HG02973 (cell line): ENCODE data around the gene LETM1.

Source experiments
- ATAC-seq: cut with Tn5 transposase; IDR thresholded peaks from one replicate; pipeline ENCODE4 v1.9.1; 2021; ENCODE audit warnings: moderate library complexity; ENCODE audit not compliant: unreplicated experiment

Gene LETM1

DNA sequence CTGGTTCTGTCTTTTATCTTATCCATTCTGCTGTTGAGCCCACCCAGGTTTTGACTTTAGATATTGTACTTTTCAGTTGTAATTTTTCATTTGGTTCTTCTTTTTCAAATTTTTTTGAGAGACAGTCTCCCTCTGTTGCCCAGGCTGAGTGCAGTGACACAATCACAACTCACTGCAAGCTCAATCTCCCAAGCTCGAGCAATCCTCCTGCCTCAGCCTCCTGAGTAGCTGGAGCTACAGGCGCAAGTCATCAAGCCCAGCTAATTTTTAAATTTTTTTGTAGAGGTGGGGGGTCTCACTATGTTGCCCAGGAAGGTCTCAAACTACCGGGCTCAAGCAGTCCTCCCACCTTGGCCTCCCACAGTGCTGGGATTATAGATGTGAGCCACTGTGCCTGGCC lies 25.7 kb downstream of the LETM1 start:
- no peak for ATAC-seq

DNA sequence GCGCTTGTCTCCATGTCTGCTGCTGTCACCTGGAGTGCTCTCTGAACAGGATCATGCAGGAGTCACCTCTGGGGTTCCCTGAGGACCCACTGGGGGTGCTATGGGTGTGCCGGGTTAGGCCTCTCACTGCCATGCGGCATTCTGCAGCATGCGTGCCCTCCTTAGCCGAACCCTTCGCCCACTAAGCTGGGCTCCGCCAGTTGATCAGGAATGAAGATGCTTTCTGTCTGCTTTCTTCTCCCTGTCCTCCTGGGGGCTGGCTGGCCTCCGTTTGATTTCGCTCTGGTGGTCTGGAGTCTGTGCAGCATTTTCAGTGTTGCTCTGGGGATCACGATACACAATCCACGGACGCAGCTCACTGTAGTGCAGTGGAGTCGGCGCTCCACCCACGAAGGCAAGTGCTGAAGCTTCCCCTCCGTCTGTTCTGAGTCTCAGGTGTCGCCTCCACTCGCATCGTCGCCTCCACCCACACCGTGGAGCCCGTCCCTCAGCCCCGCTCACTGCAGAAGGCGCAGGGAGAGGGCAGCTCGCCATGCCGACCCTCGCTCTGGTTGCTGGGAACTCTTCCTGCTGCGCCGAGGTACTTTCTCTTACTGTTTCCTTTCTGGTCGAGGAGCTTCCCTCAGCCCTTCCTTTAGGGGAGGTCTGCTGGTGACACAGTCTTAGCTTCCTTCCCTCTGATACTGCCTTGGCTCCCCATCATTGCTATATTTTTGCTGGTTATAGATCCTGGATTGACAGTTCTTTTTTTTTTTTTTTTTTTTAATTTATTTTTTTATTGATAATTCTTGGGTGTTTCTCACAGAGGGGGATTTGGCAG lies 29.2 kb downstream of the LETM1 start:
- ATAC-seq: no peak

GRCh38 chr4:1825326-1825725 lies 30.6 kb downstream of the LETM1 start:
- no peak for ATAC-seq

DNA sequence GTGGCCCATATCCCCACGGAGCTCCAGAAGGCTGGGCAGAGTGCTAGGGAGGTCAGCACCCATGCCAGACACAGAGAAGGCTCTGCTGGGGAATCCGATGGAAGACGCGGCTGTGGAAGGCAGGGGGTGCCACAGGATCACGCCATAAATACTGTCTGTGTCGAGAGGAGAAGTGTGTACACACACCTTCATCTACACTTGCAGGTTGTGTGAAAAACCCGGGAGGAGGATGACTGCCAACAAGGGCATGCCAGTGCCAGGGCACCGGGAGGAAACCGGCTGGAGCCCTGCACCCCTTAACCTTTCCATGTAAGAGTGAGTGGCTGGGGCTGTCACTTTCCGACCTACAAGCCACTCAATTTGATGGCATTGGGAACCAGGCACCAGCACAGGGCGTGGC lies 31.2 kb downstream of the LETM1 start:
- no peak for ATAC-seq

GRCh38 chr4:1823545-1823932 lies 32.4 kb downstream of the LETM1 start:
- ATAC-seq: no peak

- ATAC-seq: no peak
Observed at GRCh38 chr4:1822568-1823544, 33.1 kb downstream of the LETM1 start.

- no peak for ATAC-seq
Observed at GRCh38 chr4:1821679-1822567, 34.0 kb downstream of the LETM1 start.

- ATAC-seq: no peak
Observed at GRCh38 chr4:1819816-1820215, 36.1 kb downstream of the LETM1 start.

DNA sequence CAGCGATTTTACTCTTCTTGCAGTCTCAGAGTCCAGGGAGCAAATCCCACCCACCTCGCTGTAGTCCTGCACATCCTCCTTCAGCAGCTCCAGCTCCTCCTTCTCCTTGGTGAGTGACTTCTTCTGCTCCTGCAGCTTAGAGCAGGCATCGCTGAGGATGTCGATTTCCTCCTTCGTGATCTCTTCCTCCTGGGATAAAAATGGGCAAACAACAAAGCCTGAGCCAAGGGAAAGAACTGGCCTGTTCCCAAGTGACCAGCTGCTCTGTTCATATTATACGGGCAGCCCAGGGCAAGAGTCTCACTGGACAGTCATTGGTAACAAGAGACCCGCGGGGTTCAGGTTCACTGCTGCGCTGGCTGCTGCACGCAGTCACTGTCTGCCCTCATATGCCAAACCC lies 36.7 kb downstream of the LETM1 start:
- no peak for ATAC-seq

DNA sequence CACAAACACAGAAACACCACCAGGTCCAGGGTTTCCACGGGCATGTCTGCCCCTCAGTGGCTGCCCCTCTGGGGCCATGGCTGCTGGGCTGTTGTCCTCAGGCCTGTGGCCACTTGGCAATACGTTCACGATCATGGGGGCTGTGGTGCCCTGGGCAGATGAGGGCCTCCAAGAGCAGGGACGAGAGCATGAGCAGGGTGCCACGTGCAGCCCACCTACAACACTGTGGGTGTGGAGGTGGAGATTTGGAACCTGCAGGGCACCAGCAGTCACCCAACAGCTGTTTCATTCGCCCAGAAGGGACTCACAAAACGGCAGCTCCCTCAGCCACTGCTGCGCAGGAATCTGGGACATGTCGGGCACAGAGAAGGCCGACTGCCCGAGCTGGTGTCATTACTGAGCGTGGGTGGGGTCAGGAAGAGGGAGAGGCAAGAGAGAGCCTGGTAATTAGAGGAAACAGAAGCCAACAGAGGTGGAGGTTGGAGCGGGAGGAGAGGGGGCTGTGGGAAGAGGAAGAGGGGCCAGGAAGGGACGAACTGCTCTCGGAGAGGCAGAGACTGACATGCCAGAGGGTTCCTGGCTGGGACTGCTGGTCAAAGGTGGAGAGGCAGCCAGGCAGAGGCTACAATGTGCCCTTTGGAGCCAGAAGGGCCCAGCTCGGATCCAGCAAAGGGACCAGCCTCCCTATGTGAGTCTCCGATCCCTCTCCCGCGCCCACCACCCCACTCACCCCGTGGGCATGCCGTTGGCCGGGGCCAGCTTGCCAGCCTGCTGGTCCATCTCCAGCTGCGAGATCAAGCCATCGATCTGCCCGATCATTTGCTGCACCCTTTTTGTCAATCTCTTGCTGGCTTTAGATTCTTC lies 39.7 kb downstream of the LETM1 start:
- ATAC-seq: no peak

GRCh38 chr4:1815096-1815996 lies 40.6 kb downstream of the LETM1 start:
- ATAC-seq: no peak

DNA sequence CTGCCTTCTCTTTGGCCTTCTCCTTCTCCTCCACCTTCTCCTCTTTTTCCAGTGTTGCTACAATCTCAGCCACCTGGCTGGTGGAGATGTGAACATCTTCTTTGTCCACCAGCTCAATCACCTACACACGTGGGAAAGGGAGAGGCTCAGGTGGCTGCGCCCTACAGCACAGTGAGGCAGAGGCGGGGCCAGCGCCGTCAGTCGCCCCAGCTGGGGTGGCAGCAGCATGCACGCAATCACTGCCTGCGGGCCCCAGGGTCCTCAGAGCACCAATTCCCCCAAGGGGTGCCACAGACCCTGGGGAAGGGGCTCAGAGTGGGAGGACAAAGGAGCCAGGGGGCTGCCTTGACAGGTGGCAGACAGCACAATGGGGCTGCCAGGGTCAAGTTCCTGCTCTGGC lies 41.5 kb downstream of the LETM1 start:
- no peak for ATAC-seq

- no peak for ATAC-seq
Observed at GRCh38 chr4:1813915-1814314, 42.0 kb downstream of the LETM1 start.

GRCh38 chr4:1813231-1813630 lies 42.7 kb downstream of the LETM1 start:
- ATAC-seq: no peak

- ATAC-seq: no peak
Observed at GRCh38 chr4:1812720-1813119, 43.2 kb downstream of the LETM1 start.

DNA sequence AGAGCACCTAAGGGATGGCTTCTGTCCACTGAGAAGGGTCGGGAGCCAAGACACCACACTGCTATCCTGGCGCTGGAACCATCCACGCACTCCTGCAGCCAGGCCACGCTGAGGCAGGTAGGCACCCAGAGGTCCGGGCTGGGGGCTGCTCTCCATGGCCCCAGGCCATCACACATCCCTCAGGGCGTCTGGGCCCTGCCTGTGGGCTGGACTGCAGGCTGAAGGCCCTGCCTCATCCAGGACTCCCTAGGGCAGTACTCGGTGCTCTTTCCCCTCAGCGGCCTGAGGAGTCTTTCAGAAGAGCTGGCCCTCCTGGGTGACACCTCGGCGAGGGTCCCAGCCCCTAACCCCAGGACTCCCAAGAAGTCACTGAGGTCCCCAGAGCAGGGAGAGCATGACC lies 45.2 kb downstream of the LETM1 start:
- ATAC-seq: no peak

DNA sequence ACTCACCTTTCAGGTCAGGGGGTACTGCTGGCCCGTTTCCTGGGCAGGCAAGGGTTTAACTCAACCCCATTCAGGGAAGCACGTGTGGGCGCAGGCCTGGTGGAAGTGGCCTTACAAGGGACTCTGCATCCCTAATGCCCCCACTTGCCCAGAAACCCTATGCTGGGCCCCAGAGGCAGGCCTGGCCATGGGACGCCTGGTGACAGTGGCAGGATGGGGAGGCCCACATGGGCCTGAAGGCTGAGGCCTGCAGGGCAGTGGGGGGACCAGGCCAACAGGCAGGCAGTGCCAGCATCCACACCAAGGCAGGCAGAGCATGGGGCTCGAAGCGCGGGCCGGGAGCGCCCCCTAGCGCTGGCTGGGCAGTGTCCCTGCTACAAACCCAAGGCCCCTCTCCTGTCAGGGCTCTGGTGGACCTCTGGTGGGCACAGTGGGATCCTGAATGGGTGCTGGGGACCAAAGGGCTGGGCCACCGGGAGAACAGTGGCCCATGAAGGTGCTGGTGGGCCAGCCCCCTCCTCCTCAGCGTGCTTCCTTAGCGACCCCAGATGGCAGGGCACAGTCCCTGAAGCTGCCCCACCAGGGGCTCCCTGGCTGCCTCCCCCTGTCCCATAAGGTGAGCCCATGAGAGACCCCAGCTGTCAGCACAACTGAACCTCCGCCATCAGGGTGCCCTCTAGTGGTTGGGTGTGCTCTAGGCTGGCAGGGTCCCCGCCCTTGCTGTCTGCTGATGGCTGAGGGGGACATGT lies 46.0 kb downstream of the LETM1 start:
- ATAC-seq: no peak
